SK-N-SH (cell line): Measurements from ENCODE around the gene ANXA1. TPM values are rescaled to one million over a fixed set of nuclear protein-coding genes. Genes with fewer than 3 reads are reported as not detected.

Source experiments
- CTCF ChIA-PET: fragments of 300-600, 350-600 bp; formaldehyde crosslinking; extraction: SDS; loops from one replicate; lab custom pipeline; 2021; lab: Yijun Ruan, JAX
- POLR2A ChIA-PET: fragments of 350-600 bp; sonication (Branson Sonifier 250); formaldehyde crosslinking; extraction: SDS; loops from one replicate; lab custom pipeline; 2020; ENCODE audit warnings: antibody characterized with exemption, inconsistent platforms; lab: Yijun Ruan, JAX
- DNase-seq: peaks from one replicate; pipeline ENCODE4 v3.0.0; 2012
- H2AFZ ChIP-seq: fragments of 200-600 bp; sonication (generic); 2 replicates; pipeline ENCODE4 v1.8.1; 2016; ENCODE audit warnings: antibody characterized with exemption, mild to moderate bottlenecking, low read depth
- H3F3A ChIP-seq: fragments of 200-600 bp; sonication (generic); replicated peaks from 2 replicates; pipeline ENCODE3; 2016; ENCODE audit warnings: antibody characterized with exemption, mild to moderate bottlenecking; ENCODE audit not compliant: insufficient read depth
- H3K27ac ChIP-seq, 2 experiments: fragments of 200-500 bp in 1 of 2; fragments of 200-600 bp in 1 of 2; sonication (Bioruptor generic) in 1 of 2; sonication (generic), shearing (Covaris generic) in 1 of 2; 2 replicates each; pipeline versions ENCODE4 v1.5.1 to v1.6.1; 2014 to 2016; ENCODE audit warnings: low read depth in 2 of 2, inconsistent platforms in 1 of 2, low read length in 1 of 2, mild to moderate bottlenecking in 1 of 2, mixed read lengths in 1 of 2
- H3K27me3 ChIP-seq: fragments of 200-600 bp; sonication (generic), shearing (Covaris generic); 2 replicates; pipeline ENCODE4 v1.6.1; 2016; ENCODE audit warnings: mixed run types; ENCODE audit not compliant: insufficient read depth
- H3K36me3 ChIP-seq, 2 experiments: fragments of 200-500 bp in 1 of 2; fragments of 200-600 bp in 1 of 2; sonication (Bioruptor generic) in 1 of 2; sonication (generic) in 1 of 2; replicated peaks in 1 of 2; 2 replicates each; pipeline versions ENCODE3 to v1.5.1; 2014 to 2016; ENCODE audit warnings: low read length in 1 of 2, mild to moderate bottlenecking in 1 of 2; ENCODE audit not compliant: insufficient read depth in 2 of 2, control insufficient read depth in 1 of 2
- H3K4me1 ChIP-seq, 2 experiments: fragments of 200-500 bp in 1 of 2; fragments of 200-600 bp in 1 of 2; sonication (Bioruptor generic) in 1 of 2; sonication (generic), shearing (Covaris generic) in 1 of 2; 2 replicates each; pipeline versions ENCODE4 v1.5.1 to v1.6.1; 2014 to 2016; ENCODE audit warnings: low read depth in 1 of 2, low read length in 1 of 2, mixed run types in 1 of 2; ENCODE audit not compliant: insufficient read depth in 2 of 2, control insufficient read depth in 1 of 2
- H3K4me2 ChIP-seq: fragments of 200-600 bp; sonication (generic), shearing (Covaris generic); 2 replicates; pipeline ENCODE4 v1.6.1; 2017; ENCODE audit warnings: mixed run types
- H3K4me3 ChIP-seq, 2 experiments: fragments of 200-500 bp in 1 of 2; fragments of 200-600 bp in 1 of 2; sonication (Bioruptor generic) in 1 of 2; sonication (generic), shearing (Covaris generic) in 1 of 2; 2 replicates each; pipeline versions ENCODE4 v1.5.1 to v1.8.1; 2014 to 2016; ENCODE audit warnings: low read depth in 2 of 2, inconsistent platforms in 1 of 2, low read length in 1 of 2, mild to moderate bottlenecking in 1 of 2, mixed read lengths in 1 of 2, moderate library complexity in 1 of 2
- H3K79me2 ChIP-seq: fragments of 200-600 bp; sonication (generic); 2 replicates; pipeline ENCODE4 v1.8.1; 2017; ENCODE audit warnings: mild to moderate bottlenecking; ENCODE audit not compliant: insufficient read depth
- H3K9ac ChIP-seq: fragments of 200-600 bp; sonication (generic); 2 replicates; pipeline ENCODE4 v1.6.1; 2017; ENCODE audit warnings: mixed run types
- H3K9me2 ChIP-seq: fragments of 200-600 bp; sonication (generic); 2 replicates; pipeline ENCODE4 v1.6.1; 2017; ENCODE audit warnings: mixed run types
- H3K9me3 ChIP-seq: fragments of 200-600 bp; sonication (generic); 2 replicates; pipeline ENCODE4 v1.6.1; 2017; ENCODE audit warnings: mixed run types, mild to moderate bottlenecking, moderate library complexity
- H4K20me1 ChIP-seq: fragments of 200-600 bp; sonication (generic); 2 replicates; pipeline ENCODE4 v1.6.1; 2017; ENCODE audit warnings: mild to moderate bottlenecking, mixed run types; ENCODE audit not compliant: insufficient read depth
- ELF1 ChIP-seq: IDR thresholded peaks from 2 replicates; pipeline ENCODE4 v1.4.0; 2012
- EZH2phosphoT487 ChIP-seq: fragments of 200-600 bp; sonication (generic); IDR thresholded peaks from 2 replicates; pipeline ENCODE4 v1.6.1; 2017; ENCODE audit warnings: low read depth, mixed run types, mild to moderate bottlenecking, antibody characterized with exemption, moderate library complexity, borderline replicate concordance
- FOSL2 ChIP-seq: IDR thresholded peaks from 2 replicates; pipeline ENCODE4 v1.4.0; 2012; ENCODE audit warnings: low read depth, mild to moderate bottlenecking, moderate library complexity, borderline replicate concordance
- FOXJ3 ChIP-seq: sonication (generic); formaldehyde crosslinking; IDR thresholded peaks from 2 replicates; pipeline ENCODE4 v1.5.1; 2020; ENCODE audit warnings: mild to moderate bottlenecking, missing genetic modification reagents
- FOXM1 ChIP-seq: IDR thresholded peaks from 2 replicates; pipeline ENCODE4 v1.4.0; 2012; ENCODE audit warnings: low read depth, mild to moderate bottlenecking
- GATA2 ChIP-seq: sonication (generic); formaldehyde crosslinking; IDR thresholded peaks from 2 replicates; pipeline ENCODE4 v1.5.0; 2020; ENCODE audit warnings: mild to moderate bottlenecking, missing genetic modification reagents
- JUND ChIP-seq: IDR thresholded peaks from 2 replicates; pipeline ENCODE4 v1.4.0; 2012
- POLR2AphosphoS5 ChIP-seq: IDR thresholded peaks from 2 replicates; pipeline ENCODE4 v1.6.1; 2012; ENCODE audit warnings: low read depth, low read length
- RAD21 ChIP-seq: IDR thresholded peaks from 2 replicates; pipeline ENCODE4 v1.6.1; 2012; ENCODE audit warnings: mild to moderate bottlenecking, low read length
- RCOR1 ChIP-seq: fragments of 150-350 bp; IDR thresholded peaks from 2 replicates; pipeline ENCODE4 v1.6.1; 2017; ENCODE audit warnings: antibody characterized with exemption, low read length
- RXRA ChIP-seq: IDR thresholded peaks from 2 replicates; pipeline ENCODE4 v1.4.0; 2012; ENCODE audit warnings: low read depth, mild to moderate bottlenecking, borderline replicate concordance
- TAF1 ChIP-seq: IDR thresholded peaks from 2 replicates; pipeline ENCODE4 v1.6.1; 2012; ENCODE audit warnings: low read depth, mild to moderate bottlenecking, low read length, moderate library complexity, borderline replicate concordance
- TCF12 ChIP-seq: IDR thresholded peaks from 2 replicates; pipeline ENCODE4 v1.4.0; 2012
- TEAD4 ChIP-seq: IDR thresholded peaks from 2 replicates; pipeline ENCODE4 v1.4.0; 2012; ENCODE audit warnings: mild to moderate bottlenecking, borderline replicate concordance; ENCODE audit not compliant: insufficient read depth
- WGBS: methylation state at CpG from one replicate; pipeline ENCODE4 v1.1.6; 2017; ENCODE audit warnings: low lambda C conversion rate; 5-methylcytosine and 5-hydroxymethylcytosine counted together
- polyA plus RNA-seq, 3 experiments: library from polyadenylated mRNA; depleted of rRNA; stranded (reverse); fragments of >200 nt; gene quantifications; 2 replicates each; pipeline ENCODE4 v1.2.3, GENCODE V29; 2012
- TF ChIP-seq, protein P1 (sequence below): fragments of 150-350 bp; IDR thresholded peaks from 2 replicates; pipeline ENCODE4 v1.6.1; 2017; ENCODE audit warnings: antibody characterized with exemption, low read length, low read depth, borderline replicate concordance
- TF ChIP-seq, protein P2 (sequence below): IDR thresholded peaks from 2 replicates; pipeline ENCODE4 v1.4.0; 2012; ENCODE audit warnings: low read depth, borderline replicate concordance
- TF ChIP-seq, protein P3 (sequence below): IDR thresholded peaks from 2 replicates; pipeline ENCODE4 v1.4.0; 2012; ENCODE audit warnings: low read depth

Gene ANXA1
- polyA plus RNA-seq, 1 of the 3 experiments (the other 2 are of a cell fraction) = 443 TPM

DNA sequence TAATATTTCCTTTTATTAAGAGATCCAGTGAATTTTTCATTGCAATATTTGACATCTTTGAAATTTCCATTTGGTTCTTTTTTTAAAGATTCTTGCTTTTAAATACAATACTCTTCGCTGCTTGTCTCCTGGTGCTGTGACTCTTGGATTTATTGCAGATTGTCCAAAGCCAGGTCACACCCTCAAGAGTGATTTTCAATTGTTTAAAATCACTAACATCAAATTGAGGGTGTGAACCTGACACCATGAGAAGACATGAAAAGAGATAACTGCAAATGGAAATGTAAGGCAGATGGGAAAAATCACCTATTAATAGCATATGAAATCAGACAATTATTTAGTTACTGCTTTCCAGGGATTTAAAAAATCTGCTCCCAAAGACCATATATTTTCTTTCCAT is 42.6 kb downstream of the ANXA1 start (continued):
- TF ChIP-seq, protein P1, sequence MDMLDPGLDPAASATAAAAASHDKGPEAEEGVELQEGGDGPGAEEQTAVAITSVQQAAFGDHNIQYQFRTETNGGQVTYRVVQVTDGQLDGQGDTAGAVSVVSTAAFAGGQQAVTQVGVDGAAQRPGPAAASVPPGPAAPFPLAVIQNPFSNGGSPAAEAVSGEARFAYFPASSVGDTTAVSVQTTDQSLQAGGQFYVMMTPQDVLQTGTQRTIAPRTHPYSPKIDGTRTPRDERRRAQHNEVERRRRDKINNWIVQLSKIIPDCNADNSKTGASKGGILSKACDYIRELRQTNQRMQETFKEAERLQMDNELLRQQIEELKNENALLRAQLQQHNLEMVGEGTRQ = no peak
- TF ChIP-seq, protein P2, sequence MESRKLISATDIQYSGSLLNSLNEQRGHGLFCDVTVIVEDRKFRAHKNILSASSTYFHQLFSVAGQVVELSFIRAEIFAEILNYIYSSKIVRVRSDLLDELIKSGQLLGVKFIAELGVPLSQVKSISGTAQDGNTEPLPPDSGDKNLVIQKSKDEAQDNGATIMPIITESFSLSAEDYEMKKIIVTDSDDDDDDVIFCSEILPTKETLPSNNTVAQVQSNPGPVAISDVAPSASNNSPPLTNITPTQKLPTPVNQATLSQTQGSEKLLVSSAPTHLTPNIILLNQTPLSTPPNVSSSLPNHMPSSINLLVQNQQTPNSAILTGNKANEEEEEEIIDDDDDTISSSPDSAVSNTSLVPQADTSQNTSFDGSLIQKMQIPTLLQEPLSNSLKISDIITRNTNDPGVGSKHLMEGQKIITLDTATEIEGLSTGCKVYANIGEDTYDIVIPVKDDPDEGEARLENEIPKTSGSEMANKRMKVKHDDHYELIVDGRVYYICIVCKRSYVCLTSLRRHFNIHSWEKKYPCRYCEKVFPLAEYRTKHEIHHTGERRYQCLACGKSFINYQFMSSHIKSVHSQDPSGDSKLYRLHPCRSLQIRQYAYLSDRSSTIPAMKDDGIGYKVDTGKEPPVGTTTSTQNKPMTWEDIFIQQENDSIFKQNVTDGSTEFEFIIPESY = no peak

DNA sequence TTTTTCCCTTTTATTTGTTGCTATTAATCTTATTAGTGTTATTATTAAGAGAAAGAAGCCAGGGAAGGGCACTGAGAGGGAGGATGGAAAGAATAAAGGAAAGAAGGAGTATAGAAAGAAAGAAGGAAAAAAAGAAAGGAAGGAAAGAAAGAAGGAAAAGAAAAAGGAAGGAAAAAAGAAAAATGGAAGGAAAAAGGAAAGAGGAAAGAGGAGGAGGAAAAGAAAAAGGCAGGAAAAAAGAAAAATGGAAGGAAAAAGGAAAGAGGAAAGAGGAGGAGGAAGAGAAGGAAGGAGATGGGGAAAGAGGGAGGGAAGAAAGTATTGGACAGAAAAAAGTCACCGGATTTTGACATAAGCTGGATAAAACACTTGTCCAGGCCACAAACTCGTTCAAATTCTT is 47.8 kb downstream of the ANXA1 start:
- POLR2A ChIA-PET = no interaction called here
- Histone ChIP-seq H3F3A (no peaks in the 10 kb centered on the region), H3K79me2 (no peaks in the 10 kb centered on the region), H3K4me3 (no peak overlapping the region)
- DNase-seq = no peak
- WGBS = 10% methylated on average over 2 of the region's 2 CpGs
- TF ChIP-seq FOSL2 (no peak), EZH2phosphoT487 (no peak), RCOR1 (no peak), ELF1 (no peak), FOXM1 (no peak), TEAD4 (no peak), FOXJ3 (CRISPR knock-in tag) (no peak), TAF1 (no peak), JUND (no peak), RAD21 (no peak), RXRA (no peak), GATA2 (no peak), POLR2AphosphoS5 (no peak), TCF12 (no peak)
- TF ChIP-seq, protein P1 = no peak
- TF ChIP-seq, protein P3, sequence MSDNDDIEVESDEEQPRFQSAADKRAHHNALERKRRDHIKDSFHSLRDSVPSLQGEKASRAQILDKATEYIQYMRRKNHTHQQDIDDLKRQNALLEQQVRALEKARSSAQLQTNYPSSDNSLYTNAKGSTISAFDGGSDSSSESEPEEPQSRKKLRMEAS = no peak
- TF ChIP-seq, all 33 proteins: peak for 0
- H3K9ac ChIP-seq = no peak overlapping the region
- no peaks in the 10 kb centered on the region for H4K20me1 ChIP-seq
- no peaks in the 10 kb centered on the region; a peak in 1 of 4 replicates for H3K4me1 ChIP-seq
- H3K9me2 ChIP-seq = no peaks in the 10 kb centered on the region
- no peaks in the 10 kb centered on the region for H3K36me3 ChIP-seq
- H3K27me3 ChIP-seq = no peaks in the 10 kb centered on the region; the same call in 1 of the 2 replicates
- H2AFZ ChIP-seq = no peak overlapping the region
- CTCF ChIA-PET = interaction anchor here (0.6 to 3.5 kb wide), 19 partner anchors 11 to 1801 kb away, joined by 3 to 28 read pairs (median 3); no protein-coding TSS in a partner anchor
- H3K4me2 ChIP-seq = no peak overlapping the region
- no peak overlapping the region for H3K27ac ChIP-seq
- no peaks in the 10 kb centered on the region for H3K9me3 ChIP-seq
